CD4-positive, alpha-beta T cell treated with Interferon gamma for 1 hour (primary cell): ENCODE data around the gene ATRNL1.
"Not testable (repeated sequence)": the region's sequence is repeated elsewhere in the genome, so short reads cannot be mapped to it uniquely, and the experiment has no call there.

ENCODE experiments used
- DNase-seq: peaks from one replicate; pipeline ENCODE4 v3.0.0-alpha.2; 2020

ATRNL1 gene

DNA sequence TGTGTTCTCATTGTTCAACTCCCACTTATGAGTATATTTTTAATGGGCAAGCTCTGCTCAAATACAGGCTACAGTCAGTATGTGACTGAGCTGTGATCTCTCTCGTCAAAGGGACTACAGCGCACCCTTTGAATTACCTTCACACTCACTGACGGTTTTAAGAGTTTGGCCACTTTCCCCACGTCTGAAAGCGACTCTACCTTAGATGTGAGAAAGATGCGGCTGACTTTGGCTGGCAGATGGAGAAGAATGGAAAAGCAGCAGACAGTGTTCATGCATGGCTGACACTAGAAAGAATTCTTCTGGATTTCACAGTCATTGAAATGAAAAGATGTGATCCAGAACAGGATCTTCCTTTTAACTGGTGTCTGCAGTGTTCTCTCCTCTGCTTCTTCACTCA is 2.0 kb upstream of the ATRNL1 start:
- no peak for DNase-seq

GRCh38 chr10:115092258-115092554 is 959 bp upstream of the ATRNL1 start:
- no peak for DNase-seq

- DNase-seq, result no peak
Observed at GRCh38 chr10:115092555-115093285, 445 bp upstream of the ATRNL1 start.

DNA sequence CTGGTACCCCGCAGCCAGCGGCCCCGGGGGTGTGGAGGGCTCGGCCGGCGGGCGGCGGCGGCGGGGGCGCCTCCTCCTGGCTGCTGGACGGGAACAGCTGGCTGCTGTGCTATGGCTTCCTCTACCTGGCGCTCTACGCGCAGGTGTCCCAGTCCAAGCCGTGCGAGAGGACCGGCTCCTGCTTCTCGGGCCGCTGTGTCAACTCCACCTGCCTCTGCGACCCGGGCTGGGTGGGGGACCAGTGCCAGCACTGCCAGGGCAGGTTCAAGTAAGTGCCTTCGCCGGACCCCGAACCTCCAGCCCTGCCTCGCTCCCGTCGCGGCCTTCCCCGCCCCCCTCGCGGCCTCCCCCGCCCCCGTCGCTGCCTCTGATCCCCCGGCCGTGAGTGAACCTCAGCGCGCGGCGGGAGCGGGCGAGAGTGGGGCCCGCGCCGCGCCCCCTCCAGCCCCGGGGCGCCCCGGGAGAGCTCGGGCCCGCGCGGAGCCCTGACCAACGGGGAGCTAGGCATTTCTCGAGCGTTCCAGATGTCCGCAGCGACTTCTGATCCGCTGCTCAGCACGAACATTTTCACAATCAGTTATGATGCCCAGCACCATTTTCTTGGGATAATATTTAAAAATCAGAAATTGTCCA is 727 bp downstream of the ATRNL1 start:
- DNase-seq, result no peak

- DNase-seq, result no peak
Observed at GRCh38 chr10:115094416-115095140, 1.4 kb downstream of the ATRNL1 start.

GRCh38 chr10:115095758-115096157 is 2.6 kb downstream of the ATRNL1 start:
- DNase-seq, result no peak

DNA sequence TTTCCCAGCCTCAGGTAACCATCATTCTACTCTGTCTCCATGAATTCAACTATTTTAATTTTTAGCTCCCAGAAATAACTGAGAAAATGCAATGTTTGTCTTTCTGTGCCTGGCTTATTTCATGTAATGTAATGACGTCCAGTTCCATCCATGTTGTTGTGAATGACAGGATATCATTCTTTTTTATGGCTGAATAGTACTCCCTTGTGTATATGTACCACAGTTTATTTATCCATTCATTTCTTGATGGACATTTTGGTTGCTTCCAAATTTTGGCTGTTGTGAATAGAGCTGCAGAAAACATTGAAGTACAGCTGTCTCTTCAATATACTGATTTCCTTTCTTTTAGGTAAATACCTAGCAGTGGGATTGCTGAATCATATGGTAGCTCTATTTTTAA is 10.5 kb downstream of the ATRNL1 start:
- DNase-seq, result no peak

DNA sequence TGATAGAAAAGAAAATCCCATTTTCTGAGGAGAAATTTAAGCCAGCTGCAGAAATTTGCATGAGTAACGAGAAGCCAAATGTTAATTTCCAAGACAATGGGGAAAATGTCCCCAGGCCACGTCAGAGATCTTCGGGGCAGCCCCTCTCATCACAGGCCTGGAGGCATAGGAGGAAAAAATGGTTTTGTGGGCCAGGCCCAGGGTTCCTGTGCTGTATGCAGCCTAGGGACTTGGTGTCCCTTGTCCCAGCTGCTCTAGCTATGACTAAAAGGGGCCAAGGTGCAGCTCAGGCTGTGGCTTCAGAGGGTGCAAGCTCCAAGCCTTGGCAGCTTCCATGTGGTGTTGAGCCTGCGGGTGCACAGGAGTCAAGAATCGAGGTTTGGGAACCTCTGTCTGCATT is 12.2 kb downstream of the ATRNL1 start:
- DNase-seq, result not testable (repeated sequence)

DNA sequence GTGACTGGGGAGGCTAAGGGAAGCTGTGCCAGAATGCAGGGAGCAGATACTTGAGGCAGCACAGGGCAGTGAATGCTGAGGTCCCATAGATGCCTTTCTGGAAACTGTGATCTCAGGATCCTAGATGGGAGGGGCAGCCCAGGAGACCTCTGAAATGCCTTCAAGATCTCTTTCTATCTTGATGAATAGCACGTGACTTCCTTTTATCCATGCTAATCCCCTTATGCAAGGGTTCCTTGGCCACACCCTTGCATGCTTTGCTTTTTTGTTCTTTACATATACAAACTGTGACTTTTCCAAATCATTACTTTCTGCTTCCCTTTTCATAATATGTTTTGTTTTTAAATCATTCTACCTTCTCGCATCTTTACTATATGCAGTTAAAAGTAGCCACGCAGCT is 14.7 kb downstream of the ATRNL1 start:
- no peak for DNase-seq

GRCh38 chr10:115117301-115117700 is 24.1 kb downstream of the ATRNL1 start:
- no peak for DNase-seq

DNA sequence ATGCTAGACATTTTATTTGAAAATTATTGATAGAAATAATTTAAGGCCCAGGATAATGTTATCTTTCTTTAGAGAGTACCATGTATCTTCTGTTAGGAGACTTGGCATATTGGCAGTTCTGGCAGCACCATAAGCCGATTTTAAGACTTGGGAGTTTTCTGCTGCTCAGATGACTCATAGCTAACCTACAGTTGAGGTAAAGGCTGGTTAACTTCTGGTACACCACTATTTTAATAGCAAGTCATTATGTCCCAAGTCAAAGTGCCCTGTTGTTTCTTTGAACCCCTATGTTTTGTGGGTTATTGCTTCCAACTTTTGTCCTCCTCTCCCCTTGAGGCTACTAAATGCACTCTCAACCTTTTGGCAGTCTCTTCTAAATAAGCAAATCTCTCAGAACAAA is 25.2 kb downstream of the ATRNL1 start:
- no peak for DNase-seq

DNA sequence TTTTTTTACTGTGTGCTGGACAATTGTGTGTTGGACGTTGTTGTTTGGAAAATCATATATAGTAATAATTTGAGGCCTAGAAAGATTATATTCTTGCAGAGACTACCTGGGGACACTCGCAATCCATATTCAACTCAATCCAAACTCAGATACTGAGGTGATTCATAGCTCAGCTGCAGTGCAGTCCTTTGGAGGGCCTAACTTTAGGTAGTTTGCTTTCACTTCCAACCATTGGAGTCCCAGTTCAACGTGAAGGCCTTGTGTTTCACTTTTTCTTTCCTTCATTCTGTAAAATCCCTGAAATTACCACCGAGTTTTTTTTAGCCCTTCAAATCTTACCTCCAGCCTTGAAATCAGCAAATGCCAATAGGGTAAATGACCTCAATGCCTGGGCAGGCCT is 32.3 kb downstream of the ATRNL1 start:
- DNase-seq, result no peak

DNA sequence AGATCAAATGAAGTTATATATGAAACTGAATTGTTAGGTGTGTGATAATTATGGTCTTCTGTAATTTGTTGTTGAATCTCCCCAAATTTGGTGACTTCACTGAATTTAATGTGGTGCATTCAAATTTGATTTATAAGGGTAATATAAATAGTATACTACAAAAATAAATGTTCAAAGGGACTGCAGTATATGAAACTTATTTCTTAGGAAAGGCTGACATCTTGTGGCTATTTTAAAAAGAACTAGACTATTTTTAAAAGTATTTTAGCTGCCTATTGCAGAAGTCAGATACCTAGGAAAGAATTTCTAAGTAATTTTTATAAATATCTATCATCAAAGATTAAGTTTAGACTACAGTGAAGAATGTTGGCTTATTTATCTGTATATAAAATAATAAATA is 36.6 kb downstream of the ATRNL1 start:
- DNase-seq, result no peak

DNA sequence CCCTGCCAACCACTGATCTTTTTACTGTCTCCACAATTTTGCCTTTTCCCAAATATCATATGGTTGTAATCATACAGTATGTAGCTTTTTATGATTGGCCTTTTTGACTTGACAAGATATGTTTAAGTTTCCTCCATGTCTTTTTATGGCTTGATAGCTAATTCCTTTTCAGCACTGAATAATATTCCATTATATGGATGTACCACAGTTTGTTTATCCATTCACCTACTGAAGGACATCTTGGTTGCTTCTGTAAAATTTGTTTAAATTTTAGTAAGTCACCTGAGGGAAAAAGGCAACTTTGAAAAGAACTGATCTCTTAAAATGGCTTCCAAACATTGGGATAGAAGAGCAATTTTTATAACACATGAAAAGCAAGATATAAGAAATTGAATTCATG is 43.5 kb downstream of the ATRNL1 start:
- DNase-seq, result no peak

GRCh38 chr10:115141254-115141653 is 48.1 kb downstream of the ATRNL1 start:
- no peak for DNase-seq

GRCh38 chr10:115157357-115157756 is 64.2 kb downstream of the ATRNL1 start:
- DNase-seq, result no peak

DNA sequence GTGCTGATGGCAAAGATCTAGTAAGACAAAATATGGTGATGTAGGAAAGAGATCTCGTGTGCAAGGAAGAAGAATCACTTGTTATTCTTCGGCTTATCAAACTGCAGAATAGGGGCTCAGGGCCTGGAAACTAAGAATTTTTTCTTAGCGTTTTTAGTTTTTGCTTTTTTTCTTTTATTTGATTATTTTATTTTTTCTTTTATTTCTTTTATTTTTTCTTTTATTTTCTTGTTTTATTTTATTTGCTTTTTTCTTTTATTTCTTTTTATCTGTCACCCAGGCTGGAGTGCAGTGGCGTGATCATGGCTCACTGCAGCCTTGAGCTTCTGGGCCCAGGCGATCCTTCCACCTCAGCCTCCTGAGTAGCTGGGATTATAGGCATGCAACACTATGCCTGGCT is 70.0 kb downstream of the ATRNL1 start:
- no peak for DNase-seq

GRCh38 chr10:115164220-115164619 is 71.1 kb downstream of the ATRNL1 start:
- no peak for DNase-seq

GRCh38 chr10:115167751-115168150 is 74.6 kb downstream of the ATRNL1 start:
- no peak for DNase-seq

GRCh38 chr10:115171392-115171960 is 78.3 kb downstream of the ATRNL1 start:
- DNase-seq, result no peak

- no peak for DNase-seq
Observed at GRCh38 chr10:115173915-115174443, 80.8 kb downstream of the ATRNL1 start.

DNA sequence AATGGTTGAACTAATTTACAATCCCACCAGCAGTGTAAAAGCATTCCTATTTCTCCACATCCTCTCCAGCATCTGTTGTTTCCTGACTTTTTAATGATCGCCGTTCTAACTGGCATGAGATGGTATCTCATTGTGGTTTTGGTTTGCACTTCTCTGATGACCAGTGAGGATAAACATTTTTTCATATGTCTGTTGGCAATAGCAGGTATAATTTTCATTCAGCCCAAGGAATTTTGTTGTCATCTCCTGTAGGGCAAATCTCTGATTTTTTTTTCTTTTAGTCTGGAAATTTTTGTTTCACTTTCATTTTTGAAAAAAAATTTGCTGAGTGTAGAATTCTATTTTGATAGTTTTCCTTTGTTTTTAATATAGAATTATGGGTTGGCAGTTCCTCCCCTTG is 114.1 kb downstream of the ATRNL1 start:
- not testable (repeated sequence) for DNase-seq

DNA sequence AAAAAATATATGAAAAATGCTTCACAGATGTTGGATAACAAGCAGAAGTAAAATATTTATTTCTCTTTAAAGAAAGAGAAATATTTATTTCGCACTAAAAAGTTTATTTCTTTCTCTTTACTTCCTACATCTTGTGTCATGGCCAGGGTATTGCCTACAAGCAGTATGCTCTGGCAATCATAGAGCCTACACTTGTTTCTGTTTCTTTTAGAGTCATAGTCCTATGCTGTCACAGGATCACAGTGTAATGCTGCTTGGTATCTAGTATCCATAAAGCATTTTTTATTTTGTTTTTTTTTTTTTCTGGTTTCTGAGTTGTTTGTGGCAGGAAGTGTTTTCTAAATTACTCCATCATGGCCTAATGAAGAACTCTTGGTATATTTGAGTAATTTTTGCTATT is 116.0 kb downstream of the ATRNL1 start:
- no peak for DNase-seq

- no peak for DNase-seq
Observed at GRCh38 chr10:115214829-115215228, 121.7 kb downstream of the ATRNL1 start.
